NCI-H1694 (cell line): Measurements from ENCODE around the gene MCF2L.

Experiments used
- DNase-seq: peaks from one replicate; lab custom pipeline; 2025; lab: John Stamatoyannopoulos, UW

MCF2L gene

DNA sequence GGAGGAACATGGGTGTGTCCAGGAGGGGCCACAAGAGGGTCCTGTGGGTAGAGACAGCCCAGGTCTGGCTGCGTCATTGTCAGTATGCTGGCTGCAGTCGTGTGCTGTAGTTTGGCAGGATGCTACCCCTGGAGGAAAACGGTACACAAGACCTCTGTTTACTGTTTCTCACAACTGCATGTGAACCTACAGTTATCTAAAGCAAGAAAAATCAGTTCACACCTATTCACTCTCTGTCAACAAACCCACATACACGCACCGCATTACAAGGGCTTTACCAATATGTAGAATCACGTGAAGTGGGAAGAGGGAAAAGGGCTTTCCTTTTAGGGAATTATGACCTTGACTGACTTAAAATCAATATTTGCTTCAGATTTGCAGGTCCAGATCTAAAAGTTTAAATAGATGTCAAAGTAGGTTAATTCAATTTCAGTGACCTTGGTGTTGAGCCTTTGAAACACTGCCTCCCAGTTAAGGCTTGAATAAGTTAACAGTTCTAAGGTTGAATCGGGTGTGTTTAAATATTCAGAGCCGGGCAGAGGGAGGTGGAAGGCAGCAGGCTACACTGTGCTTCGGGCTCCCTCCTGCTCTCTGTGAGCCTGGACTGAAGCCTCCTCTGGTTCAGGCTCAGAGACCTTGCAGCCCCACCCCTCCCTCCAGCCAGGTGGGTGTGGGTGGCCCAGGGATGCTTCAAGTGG, 17.2 kb upstream of the MCF2L start:
- no peak for DNase-seq

DNA sequence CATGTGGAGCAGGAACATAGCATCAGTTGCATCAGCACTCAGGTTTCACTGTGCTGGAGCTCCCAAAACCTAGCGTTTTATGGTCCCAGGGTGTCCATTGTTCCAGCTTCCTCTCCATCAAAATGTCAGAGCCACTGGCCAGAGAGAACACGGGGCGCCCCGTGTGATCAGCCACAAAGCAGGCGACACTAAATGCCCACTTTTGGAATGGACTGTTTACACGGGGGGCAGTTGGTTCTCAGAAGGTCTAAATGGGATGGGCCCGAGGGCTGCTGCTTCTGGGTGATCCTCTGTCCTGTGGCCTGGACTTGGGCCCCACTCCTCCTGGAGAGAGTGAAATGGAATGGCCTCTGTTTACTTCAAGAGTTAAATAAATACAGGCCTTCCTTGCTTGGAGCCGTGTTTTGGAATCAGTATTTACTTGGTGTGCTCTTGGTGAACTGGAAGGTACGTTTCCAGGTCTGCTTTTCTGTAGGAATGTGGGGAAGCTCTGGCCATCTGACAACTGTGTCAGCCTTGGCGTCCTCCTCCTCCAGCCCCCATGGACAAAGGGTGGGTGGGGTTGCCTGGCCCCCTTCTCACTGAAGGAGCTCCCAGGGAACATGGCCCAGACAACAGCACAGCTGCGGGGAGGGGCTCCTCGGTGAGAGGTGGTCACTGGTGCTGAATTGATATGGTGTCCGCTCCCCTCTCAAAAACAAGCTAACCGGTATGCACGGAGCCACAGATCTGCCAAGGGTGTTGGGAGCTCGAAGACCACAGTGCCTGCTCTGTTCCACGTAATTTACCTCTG, 16.1 kb upstream of the MCF2L start:
- no peak for DNase-seq

DNA sequence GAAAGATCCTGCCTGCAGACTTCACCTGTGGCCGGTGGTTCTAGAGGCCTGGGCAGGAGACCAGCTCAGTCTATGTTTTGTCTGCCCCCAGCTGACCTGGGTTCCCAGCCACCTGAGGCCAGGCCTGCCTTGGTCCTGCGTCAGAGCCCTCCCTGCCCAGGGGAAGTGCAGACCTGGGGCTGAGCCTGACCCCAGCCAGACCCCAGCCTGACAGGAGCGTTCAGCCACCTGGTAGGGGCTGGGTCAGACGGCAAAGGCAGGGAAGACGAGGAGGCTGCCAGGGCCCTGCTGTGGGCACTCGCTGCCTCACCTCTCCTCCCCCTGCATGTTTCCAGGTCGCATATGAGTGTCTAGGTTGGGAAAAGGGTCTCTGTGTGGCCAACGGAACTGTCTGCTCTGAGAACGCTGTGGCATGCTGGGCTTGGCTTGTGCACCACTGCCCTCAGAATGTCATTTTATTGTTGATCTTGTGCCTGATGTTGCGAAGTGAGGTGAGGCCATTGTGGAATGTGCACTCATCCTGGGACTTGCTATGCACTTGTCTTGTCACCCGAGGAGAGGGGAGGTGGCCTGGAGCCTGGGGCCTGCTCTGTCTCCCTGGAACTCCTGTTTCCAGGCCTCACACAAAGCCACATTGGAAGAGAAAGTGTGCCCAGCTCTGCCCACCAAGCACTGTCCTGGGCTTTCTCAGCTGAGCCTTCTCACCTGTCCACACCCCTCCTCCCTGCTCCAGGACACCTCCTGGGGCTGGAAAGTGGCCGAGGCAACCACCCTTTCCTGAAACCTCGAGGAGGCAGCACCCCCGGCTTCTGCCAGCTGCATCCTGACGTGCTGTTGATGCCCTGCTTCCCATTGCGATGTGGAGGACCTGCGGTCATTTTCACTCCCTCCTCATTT, 15.2 kb upstream of the MCF2L start:
- DNase-seq, result no peak

DNA sequence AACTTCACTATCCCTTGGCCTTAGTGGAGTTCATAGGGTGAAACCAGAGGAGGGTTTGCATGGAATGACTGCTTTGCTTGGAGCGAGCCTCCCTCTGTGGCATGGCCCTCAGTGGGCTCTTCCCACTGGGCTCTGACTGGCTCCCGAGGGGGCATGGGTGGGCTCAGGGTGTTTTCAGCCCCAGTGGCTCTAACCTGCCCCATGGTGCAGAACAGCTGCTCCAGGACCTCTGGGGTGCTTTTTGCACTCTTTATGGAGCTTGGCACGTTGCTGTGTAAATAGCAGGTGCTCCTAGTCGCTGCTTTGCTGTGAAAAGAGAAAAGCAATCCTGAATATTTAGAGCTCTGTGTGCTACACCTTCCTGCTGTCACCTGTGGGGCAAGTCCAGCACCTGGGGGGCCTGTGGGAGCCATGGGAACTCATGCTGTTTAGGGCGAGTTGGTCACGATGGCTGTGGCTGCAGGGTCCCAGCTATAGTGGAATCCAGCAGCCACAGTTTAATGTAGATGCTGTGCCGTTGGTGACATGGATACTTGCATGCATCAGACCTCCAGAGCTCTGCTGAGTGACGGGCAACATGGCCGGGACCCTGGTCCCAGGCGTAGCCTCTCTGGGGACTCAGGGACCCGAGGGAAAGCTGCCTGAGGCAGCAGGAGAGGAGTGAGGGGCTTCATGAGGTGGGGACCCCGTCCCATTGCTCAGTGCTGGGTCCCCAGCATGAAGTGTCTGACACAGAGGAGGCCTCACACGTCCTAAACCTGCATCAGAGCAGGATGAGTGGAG, 14.3 kb upstream of the MCF2L start:
- no peak for DNase-seq

DNA sequence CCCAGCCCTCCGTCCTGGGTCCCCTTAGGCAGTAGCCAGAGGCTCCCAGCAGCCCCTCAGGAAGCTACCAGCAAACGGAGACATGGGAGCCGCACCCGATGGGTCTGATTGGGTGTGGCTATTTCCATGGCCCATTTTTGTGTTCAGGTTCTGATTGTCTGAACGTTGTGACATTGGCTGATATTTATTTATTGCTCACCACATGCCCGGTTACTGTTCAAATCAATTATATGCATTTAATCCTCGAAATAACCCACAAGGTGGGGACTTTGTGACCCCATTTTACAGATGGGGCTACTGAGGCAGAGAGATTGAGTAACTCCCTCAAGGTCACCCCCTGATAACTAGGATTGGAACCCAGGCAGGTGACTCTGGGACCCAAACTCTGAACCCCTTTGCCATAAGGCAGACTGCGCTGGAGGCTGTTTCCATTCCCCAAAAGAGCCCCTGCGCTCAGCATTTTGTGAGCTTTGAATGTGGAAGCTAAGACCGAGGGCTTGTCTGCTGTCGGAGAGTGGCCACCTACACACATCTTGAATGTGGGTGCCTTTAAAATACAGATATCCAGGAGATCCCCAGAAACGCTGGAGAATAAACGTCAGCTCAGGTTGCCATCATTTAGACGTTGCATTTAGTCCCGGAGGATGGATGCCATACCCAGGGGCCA, 13.6 kb upstream of the MCF2L start:
- DNase-seq, result no peak

DNA sequence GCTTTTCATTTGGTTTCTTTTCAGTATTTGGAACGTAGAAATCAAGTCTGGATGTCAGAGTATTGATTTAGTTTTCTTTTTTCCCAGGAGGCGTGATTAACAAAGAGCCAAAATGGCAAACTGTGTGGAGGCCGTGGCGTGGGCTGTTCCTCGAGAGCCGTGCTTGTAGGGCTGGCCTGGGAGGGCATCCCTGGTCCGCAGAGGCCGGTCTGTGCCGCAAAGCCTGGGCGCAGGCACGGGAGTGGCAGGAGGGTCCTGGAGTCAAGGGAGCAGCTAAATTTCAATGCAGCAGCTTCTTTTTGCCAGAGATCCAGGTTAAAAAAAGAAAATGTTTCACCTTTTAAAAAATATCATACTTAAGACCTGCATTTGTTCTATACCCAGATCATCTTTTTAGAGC, 13.1 kb upstream of the MCF2L start:
- no peak for DNase-seq

DNA sequence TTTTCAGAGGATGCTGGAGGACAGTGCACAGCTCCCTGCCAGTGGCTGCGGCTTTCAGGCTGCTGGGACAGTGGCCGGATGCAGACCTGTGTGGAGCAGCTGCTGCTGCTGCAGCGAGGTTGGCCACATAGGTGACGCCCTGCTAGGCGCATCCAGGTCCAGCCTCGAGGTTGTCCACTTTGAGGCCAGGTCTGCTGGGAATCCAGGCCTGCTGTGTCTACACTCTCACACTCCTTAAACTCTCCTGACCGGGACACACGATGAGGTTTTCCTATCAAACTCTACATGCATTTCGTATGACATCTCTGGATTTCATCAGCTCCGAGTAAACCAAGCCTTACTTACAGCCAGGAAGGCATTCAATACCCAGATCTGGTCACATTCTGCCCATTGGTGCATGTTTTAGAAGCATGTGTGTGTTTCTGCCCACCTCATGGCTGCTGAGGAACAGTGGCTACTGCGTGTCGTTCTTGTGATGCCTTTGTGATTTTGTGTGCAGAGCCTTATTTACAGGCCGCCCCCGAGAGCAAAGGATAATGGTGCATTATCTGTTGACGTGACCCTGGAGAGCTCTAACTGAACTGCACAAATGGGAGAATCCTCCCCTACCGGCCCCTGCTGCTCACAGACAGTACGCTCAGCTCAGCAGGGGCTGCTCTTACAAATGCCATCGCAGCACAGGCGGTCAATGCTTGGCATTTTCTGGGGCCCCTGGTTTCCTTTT, 12.3 kb upstream of the MCF2L start:
- no peak for DNase-seq

DNA sequence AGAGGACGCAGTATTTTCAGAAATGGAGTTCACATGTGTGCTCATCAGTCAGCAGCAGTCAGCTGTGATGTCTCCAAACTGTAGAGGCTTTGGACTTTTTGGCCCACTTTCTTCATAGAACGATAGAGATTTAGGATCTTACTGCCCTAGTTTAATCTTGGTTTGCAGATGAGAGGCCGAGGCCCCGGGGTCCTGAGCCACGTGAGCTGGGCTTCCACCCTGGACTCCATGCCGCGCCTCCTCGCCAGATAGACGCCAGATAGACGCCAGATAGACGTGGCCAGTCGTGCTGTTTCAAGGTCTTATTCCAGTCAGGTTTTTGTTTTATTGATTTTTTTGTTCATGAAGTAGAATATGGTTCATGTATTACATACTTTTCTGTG, 11.7 kb upstream of the MCF2L start:
- no peak for DNase-seq

DNA sequence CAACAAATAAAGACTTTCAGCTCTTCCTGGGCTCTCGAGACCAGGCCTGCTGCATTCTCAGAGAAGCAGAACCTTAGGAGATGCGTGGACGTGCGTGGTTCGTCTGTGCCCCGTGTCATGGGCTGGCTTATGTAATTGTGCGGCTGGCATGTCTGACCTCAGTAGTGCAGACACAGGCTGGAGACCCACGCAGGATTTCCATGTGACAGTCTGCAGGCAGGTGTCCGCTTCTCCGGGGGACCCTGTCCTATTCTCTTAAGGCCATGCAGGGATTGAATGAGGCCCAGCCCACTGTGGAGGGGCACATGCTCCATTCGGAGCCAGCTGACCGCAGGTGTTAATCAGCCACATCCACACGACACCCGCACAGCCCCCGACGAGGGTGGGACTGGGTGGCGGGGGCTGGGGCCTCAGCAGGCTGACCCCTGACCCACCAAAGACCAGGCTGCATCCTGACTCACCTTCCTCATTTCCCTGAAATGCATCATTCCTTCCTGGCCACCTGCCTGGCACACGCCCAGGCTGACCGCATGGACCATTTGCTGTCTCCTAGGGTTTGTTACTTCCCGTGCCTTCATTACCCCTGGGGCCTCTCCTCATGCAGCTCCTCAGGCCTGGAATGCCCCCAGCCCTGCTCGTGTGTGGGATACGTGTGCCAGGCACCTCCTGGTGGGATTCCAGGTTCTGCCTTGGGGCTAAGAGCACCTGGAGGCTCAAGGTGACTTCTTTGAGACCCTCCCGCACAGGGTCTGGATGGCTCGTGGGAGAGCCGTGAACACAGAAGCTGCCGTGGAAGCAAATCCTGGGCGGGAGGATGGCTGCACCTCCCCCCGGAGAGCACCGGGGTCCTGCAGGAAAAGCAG, 10.7 kb upstream of the MCF2L start:
- no peak for DNase-seq

DNA sequence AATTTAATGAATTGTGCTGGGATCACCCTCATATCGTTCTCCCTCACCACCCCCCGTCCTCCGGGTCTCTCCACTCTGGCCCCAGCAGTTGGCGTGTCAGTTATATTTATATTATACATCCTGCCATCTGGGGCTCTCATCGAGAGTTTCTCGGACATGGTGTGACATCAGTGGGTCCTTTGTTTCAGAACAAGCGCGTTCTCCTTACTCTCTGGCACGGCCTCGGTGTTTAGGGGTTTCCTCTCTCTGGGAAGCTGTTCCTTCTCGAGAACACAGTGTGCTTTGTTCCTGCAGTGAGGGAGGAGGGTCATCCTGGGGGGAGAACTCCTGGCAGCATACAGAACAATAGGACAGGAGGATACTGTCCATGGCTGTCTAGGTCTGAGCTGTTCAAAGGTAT, 9.8 kb upstream of the MCF2L start:
- DNase-seq, result no peak

DNA sequence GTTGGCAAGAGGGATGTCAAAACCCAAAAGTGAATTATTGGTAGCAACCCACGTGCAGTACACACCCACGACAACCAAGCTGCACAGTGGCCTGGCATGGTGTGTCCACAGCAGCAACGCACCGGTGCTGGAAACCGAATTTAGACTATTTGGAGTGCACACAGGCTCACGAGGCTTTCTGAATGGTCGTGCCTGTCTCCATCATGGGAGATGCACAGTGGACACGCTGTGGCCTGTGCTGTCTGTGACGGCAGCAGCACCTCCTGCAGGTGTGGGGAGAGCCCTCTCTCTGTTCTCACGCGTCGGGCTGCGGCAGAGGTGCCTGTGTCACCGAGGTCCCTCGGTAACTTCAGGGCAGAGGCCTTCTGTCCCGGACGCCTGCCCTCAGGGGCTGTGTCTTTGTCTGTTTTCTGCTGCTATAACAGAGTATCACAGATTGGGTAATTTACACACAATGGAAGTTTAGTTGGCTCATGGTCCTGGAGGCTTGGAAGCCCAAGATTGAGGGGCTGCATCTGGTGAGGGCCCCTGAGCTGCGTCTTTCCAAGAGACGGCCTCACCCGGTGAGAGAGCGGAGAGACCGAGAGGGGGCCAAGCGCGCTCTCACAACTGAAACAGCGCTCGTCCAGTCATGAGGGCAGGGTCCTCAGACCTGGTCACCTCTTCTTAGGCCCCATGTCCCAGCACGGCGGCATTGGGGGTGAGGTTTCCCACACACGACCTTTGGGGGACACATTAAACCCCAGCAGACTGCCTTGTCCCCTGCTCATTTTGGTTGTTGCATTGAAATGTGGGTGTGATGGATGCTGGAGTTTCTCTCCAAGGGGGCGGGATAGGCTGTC, 9.1 kb upstream of the MCF2L start:
- DNase-seq, result no peak

DNA sequence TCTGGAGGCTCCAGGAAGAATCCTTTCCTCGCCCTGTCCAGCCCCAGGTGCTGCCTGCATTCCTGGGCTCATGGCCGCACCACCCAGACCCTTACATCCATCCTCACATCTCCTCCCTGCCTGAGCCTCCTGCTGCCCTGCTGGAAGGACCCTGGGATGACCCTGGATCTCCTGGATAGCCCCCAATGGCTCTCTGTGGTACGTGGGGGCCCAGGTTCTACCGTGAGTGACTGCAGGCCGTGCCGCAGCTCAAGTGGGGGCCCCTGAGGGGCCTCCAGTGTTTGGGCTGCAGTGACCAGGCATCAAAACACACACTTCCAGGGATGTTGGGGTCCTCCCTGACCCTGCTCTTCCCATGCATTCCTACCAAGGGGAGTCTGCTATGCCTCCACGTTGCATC, 8.3 kb upstream of the MCF2L start:
- DNase-seq, result no peak

DNA sequence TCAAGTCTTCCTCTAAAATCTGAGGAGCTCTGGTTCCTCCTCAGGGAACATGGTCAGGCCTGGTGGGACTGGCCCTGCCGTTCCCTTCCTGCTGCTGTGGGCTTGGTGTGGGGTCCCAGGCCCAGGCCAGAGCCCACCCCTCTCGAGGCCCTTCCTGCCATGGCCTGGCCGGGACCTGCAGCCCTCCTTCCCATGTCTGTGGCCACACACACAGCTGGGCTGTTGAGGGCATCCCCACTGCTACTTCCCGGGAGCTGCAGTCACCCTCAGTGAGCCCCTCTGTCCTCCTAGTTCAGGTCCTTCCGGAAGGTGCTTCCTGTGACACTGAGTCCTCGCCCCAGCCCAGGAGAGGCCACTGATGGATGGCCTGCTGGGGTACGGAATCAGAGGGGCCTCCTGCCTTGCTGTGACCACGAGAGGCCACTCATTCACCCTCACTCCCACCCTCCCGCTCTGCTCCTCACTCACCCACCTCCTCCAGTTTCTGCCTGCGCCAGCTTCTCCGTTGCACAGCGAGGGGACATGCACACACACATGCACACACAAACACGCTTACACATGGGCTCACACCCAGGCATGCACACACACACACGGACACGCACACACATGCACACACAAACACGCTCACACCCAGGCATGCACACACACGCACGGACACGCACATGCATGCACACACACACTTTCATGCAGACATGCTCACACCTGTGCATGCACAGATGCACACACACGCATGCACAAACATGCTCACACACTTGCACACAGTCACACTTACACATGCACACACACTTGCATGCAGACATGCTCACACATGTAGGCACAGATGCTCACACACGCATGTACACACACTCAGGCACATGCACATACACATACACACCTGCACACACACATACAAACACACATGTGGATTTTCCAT, 7.3 kb upstream of the MCF2L start:
- no peak for DNase-seq

DNA sequence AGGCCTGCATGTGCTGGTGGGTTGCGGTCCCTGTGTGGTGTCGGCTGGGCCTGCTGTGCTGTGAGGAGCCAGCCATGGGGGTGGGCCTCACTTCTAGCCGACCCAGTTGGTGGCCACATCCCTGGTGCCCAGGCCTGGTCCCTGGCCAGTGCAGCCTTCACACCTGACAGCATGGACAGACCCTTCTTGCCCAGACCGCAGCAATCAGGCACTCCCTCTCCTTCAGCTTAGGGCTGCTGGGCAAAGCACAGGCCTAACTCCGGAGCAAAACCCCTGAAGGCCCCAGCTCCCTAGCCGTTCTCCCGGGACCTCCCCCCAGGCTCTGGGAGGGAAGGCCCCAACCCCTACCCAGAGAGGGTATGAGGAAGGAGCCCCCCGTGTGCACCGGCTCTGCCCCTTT, 6.6 kb upstream of the MCF2L start:
- DNase-seq, result no peak

DNA sequence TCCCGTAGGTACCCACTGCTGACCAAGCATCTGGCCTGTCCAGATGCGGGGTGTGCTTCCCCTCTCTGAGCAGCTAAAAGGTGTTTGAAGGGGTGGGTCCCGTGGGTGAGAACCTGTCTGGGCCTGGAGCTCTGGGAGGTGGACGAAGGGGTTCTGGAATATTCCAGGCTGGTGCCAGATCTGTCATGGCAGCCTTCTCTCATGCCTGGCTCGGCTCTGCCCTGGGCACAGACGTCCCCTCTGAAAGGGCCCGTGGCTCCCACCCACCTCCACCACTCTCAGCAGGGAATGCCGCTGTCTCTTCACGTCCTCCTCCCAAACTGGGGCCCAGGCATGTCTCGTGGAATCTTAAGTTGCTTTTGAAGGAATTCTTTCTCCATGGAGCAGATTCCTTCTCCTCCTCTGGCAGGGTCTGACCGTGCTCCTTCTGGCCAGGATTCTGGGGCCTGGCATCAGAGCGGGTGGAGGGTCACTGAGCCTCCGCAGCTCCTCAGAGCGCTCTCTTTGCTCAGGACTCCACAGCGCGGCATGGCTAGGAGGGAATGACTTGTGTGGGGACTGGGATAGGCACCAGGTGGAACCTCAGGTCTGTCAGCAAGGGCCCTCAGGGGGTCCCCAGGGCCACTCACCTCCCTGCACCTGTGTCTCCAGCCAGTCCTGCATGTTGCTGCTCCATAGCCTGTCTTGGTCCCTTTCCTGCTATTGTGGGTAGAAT, 5.9 kb upstream of the MCF2L start:
- no peak for DNase-seq

DNA sequence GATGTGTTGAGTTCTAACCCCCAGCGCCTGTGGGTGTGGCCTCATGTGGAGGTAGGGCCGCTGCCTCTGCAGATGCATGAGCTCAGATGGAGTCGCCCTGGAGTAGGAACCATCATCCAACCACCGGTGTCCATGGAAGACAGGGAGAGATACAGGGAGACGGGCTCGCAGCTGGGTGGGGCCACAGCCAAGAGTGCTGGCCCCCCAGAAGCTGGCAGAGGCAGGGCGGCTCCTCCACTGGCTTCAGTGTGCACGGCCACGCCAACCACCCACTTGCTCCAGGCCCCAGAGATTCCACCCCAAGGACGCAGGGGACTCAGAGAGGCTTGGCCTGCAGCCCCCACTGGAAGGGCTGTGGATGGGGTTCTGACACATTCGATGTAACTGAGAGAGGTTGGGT, 5.4 kb upstream of the MCF2L start:
- no peak for DNase-seq

DNA sequence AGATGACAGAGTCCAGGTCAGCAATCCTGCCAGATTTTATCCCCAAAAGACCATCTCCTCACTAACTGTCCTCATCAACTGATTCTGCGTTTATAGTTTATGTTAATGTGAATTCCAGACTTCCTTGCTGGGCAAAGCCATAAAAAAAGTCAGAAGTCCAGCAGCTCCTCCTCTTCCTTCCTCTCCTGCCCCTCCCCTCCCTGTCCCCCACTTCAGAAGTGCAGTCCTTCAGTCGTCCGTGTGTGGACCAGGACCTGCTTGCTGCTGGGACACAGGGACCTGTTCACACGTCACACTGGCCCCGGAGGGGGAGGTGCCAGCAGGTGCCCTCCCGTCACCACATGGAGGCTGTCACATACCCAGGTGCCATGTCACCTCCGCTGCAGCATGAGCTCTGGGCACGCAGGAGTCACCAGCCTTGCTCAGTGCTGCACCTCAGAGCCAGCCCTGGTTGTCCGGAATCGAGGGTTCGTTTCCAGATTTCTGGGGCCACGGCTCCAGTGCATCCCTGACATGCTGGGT, 4.0 kb upstream of the MCF2L start:
- no peak for DNase-seq
